K562 treated with DMSO at 1 percent for 4 hours (cell line): ENCODE measurements around the gene OR4K5. TPM values are rescaled to one million over a fixed set of nuclear protein-coding genes. Genes with fewer than 3 reads are reported as not detected.

Experiments used
- total RNA-seq: library from RNA; unstranded; fragments of 300-600 nt; gene quantifications from 2 replicates; pipeline ENCODE4 v1.2.3, GENCODE V29; 2022; ENCODE audit not compliant: insufficient read depth

The OR4K5 gene, protein sequence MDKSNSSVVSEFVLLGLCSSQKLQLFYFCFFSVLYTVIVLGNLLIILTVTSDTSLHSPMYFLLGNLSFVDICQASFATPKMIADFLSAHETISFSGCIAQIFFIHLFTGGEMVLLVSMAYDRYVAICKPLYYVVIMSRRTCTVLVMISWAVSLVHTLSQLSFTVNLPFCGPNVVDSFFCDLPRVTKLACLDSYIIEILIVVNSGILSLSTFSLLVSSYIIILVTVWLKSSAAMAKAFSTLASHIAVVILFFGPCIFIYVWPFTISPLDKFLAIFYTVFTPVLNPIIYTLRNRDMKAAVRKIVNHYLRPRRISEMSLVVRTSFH
- total RNA-seq, result not detected in 2 replicates

GRCh38 chr14:19920021-19920657 is at the start of gene OR4K5:
Gene OR4K5 (plus strand): TSS chr14:19920607. CDS start chr14:19920607, 0 bp downstream.

GRCh38 chr14:19874842-19875241 is 45.6 kb upstream of the OR4K5 start, which contains the start of gene OR4K2:
Gene OR4K2 (plus strand): TSS chr14:19875142. CDS start chr14:19876268, 1,126 bp downstream.

GRCh38 chr14:19930617-19931016 is 10.2 kb downstream of the OR4K5 start, which contains the start of gene OR4K1:
Gene OR4K1 (plus strand): TSS chr14:19930917. CDS start chr14:19935667, 4,750 bp downstream.

Other genes starting within 250 kb of the OR4K5 start
- gene OR11H2, start 206.7 kb upstream of the OR4K5 start, total RNA-seq, result not detected in 2 replicates
- not detected in 2 replicates for gene OR4Q3, start 177.0 kb upstream of the OR4K5 start, total RNA-seq
- gene OR4M1, start 147.1 kb upstream of the OR4K5 start, total RNA-seq, result not detected in 2 replicates
- not detected in 2 replicates for gene OR4N2, start 116.8 kb upstream of the OR4K5 start, total RNA-seq
- gene OR4K2, start 45.5 kb upstream of the OR4K5 start, total RNA-seq, result not detected in 2 replicates
- gene OR4K1, start 10.3 kb downstream of the OR4K5 start, total RNA-seq, result not detected in 2 replicates
- gene OR4K15, start 55.0 kb downstream of the OR4K5 start, total RNA-seq, result not detected in 2 replicates
- not detected in 2 replicates for gene OR4Q2, start 81.6 kb downstream of the OR4K5 start, total RNA-seq
- not detected in 2 replicates for gene OR4K14, start 98.7 kb downstream of the OR4K5 start, total RNA-seq
- not detected in 2 replicates for gene OR4K13, start 115.4 kb downstream of the OR4K5 start, total RNA-seq
- not detected in 2 replicates for gene OR4L1, start 139.4 kb downstream of the OR4K5 start, total RNA-seq
- not detected in 2 replicates for gene OR4K17, start 190.1 kb downstream of the OR4K5 start, total RNA-seq
- gene OR4N5, start 218.2 kb downstream of the OR4K5 start, total RNA-seq, result not detected in 2 replicates